ENCODE data around the gene NETO1.

The NETO1 gene, protein sequence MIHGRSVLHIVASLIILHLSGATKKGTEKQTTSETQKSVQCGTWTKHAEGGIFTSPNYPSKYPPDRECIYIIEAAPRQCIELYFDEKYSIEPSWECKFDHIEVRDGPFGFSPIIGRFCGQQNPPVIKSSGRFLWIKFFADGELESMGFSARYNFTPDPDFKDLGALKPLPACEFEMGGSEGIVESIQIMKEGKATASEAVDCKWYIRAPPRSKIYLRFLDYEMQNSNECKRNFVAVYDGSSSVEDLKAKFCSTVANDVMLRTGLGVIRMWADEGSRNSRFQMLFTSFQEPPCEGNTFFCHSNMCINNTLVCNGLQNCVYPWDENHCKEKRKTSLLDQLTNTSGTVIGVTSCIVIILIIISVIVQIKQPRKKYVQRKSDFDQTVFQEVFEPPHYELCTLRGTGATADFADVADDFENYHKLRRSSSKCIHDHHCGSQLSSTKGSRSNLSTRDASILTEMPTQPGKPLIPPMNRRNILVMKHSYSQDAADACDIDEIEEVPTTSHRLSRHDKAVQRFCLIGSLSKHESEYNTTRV

DNA sequence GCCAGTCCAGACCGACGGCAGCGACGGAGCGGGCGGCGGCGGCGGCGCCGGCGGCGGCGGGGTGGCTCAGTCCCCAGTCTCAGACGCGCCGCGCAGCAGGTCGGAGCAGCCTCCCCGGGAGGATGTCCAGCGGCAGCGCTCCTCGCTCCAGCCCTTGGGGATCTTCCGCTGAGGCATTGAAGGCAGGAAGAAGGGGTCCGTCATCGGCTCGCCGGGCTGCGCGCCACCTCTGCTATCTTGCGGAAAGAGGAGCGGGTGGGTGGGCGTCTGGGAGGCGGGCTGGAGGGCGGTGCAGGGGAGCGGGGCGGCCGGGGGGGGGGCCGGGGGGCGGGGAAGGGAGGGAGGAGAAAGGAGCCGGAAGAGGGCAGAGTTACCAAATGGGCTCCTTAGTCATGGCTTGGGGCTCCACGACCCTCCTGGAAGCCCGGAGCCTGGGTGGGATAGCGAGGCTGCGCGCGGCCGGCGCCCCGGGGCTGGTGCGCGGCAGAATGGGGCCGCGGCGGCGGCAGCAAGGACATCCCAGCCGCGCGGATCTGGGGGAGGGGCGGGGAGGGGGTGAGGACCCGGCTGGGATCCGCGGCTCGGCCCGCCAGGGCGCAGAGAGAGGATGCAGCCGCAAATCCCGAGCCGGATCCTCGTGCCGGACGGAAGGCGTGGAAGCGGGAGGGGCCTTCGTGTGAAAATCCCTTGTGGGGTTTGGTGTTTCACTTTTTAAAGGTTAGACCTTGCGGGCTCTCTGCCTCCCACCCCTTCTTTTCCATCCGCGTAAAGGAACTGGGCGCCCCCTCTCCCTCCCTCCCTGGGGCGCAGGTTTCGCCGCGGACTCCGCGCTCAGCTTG lies at the start of gene NETO1:
NETO1 (minus strand) TSS at position 242 of the 839 bp plus-strand sequence. CDS start 696 bp downstream, outside the sequence.
- DNase-seq (ENCODE audit: low read depth in 2 of 2) = no peak

DNA sequence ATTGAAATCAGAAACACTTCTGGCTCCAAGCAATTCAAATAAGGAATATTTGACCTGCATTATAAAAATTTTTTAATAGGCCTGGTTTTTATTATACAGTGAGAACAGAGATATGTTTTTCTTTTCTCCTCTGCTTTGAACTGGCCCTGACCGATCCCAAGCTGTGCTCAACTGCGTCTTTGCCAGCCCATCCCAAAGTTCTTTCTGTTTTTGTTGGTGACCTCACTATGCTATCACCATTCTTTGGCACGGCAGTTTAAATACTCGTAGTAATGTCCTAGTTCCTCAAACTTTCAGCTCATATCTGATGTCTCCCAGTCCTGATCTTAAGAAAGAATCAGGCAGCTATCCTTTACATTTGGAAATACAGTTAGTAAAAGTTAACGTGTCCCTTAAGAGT lies 42.3 kb upstream of the NETO1 start:
- DNase-seq (ENCODE audit: low read depth in 2 of 2) = no peak

DNA sequence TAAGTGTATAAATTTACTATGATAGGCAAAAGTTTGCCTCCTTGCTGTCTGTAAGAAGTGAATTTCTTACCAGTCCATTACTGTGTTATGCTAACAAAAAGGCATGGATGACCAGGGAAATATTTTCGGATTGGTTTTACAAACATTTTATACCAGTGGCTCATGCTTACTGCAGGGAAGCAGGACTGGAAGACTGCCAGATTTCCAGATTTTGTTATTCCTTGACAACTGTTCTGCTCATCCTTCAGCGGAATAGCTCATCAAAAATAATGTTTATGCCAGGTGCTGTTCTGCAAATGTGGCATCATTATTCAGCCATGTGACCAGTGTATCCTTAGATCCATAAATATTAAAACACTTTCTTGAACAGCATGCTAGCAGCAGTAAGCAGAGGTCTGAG lies 40.4 kb upstream of the NETO1 start:
- DNase-seq (ENCODE audit: low read depth in 2 of 2) = no peak

DNA sequence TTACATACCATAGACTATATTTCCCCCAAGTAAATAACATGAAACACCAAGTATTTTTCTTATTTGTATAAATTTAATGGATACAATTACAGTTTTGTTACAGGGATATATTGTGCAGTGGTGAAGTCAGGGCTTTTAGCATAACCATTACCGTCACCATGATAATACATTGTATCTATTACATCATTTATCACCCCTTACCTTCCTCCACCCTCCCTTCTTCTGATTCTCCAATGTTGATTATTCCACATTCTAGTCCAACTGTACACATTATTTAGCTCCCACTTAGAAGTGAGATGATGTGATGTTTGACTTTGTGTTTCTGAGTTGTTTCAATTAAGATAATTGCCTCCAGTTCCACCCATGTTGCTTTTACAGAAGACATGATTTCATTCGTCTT lies 35.2 kb upstream of the NETO1 start:
- no peak for DNase-seq (ENCODE audit: low read depth in 2 of 2)

DNA sequence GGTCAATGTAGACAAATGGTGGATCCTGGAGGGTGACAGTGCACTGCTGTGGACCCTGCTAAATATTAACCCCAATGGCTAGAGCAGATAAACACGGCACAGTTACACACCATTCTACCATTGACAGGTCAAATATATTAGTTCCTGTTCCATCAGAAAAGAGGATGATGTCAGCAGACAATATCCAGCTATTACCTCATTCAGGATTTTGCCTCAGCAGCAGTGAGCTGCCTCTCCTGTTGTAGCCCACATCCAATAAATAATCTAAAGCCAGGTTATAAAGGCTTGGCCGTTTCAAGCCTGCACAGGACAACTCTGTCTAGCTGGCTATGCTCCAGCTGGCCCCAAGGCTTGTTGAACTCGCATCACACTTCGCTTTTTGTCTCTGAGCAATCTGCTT lies 31.6 kb upstream of the NETO1 start:
- DNase-seq (ENCODE audit: low read depth in 2 of 2) = no peak

DNA sequence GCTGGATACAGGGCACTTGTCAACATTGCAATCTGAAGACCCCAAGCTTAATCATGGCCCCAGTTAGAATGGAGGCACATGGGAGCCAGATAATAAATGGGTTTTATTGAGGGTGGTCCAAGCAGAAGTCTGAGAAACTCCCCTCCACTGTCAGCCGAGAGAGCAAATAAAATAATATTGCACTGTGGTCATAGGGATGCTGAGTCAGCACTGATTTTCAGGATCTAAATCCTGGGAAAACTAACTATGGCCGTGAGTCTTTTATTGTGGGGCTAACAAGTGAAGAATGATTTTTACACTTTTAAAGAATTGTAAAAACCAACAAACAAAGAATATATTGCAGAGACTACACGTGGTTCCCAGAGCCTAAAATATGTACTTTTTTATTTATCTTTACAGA lies 31.1 kb upstream of the NETO1 start:
- DNase-seq (ENCODE audit: low read depth in 2 of 2) = no peak

DNA sequence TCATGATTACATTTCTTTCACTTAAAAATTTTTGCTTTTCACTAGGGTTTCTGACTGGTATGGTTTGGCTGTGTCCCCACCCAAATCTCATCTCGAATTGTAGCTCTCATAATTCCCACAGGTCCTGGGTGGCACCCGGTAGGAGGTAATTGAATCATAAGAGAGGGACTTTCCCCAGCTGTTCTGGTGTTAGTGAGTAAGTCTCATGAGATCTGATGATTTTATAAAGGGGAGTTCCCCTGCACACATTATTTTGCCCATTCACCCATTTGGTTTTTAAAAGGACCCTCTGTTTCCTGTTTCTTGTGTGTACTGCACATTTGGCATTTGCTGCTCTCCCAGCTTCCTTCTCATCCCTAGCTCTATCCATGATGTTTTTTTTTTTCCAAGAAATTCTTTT lies 27.8 kb upstream of the NETO1 start:
- no peak for DNase-seq (ENCODE audit: low read depth in 2 of 2)

DNA sequence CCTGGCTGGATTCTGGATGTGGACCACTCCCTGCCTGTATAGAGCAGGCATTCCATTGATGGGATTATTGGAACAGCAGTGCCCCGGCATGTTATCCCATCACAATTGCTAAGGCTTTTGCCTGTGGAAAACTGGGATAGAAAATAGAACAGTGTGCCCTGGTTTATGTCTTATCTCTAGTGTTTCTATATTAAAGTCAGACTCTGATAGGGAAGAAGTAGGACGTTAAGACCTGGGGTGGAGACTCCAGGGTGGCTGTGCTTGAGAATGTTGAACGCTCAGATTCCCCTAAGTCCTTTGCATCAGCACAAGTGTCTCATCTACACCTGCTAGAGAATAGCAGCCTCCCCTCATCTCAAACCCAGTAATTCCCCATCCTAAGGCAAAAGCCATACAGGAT lies 10.8 kb upstream of the NETO1 start:
- no peak for DNase-seq (ENCODE audit: low read depth in 2 of 2)

DNA sequence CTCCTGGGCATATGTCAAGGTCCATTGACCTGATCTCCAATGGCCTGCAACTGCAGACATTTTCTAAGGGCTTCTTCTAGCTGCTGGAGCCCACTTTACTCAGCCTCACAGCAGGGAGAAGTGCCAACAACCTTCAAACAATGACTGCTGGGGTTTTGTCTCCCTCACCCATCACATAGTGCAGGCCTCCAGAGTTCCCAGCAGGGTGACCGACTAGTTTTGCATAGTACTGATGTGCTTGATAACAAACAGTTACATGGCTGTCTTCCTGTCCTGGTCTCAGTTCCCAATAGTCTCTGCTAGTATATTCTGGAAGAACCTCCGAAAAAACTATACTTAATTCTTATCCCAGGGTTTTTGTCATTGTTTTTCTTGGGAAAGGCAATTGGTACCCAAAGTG lies 10.4 kb upstream of the NETO1 start:
- DNase-seq (ENCODE audit: low read depth in 2 of 2) = no peak

DNA sequence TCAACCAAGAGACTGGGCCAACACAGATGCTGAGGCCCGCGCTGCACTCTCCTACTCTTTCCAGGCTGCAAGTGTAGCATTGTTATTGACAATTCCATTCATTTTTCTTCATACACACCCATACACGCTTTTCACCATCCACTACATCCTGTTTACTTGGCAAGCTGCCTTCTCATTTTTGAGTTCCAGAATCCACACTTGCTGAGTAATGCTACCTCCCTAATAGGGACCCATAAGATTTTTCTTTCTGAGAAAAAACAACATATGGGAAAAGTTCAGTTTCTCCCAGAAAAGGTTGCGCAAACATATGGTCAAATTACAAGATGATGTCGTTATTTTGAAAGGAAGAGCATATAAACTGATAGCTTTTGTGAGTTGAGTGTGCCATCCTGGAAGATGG lies 3.3 kb upstream of the NETO1 start:
- DNase-seq (ENCODE audit: low read depth in 2 of 2) = no peak

DNA sequence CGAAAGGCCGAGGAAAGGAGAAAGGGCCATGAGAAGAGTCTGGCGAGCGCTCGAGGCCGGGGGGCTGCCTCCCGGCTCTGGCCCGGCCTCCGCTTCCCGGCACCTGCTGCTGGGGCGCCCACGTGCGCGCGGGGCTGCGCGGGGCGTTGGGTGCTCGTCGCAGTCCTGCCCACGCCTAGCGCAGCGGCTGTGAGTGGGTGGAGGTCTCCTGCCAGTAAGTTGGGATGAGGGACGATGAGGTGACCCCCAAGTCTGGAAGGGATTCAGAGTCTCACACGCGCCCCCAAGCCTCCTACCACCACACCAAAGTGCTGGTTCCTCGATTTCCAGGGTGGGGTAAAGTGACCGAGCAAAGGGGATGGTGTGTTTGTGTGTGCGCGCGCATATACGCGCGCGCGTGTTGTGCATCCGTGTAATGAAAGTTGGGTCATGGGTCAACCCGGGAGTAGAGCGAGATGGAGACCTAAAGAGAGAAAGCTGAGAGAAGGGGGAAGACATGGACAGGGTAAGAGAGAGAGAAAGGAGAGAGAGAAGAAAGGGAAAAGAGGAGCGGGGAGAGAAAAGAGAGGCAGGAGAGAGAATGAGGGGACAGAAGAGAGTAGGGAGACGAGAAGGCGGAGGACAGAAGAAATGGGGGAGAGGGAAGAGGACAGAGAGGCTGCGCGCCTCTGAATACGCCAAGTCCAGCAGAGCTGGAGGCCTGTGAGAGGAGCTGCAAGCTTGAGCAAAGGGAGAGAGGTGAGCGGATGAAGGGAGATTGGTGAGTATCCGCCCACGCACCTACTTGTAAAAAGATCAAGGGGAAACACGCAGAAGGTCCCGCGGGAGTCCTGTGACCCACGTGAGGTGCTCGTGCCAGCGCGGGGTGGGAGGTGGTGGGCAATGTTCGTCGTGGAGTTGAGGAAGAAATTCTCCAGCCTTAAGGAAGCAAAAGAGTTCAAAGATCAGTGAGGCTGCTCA lies 1.7 kb upstream of the NETO1 start:
- DNase-seq (ENCODE audit: low read depth in 2 of 2) = no peak

DNA sequence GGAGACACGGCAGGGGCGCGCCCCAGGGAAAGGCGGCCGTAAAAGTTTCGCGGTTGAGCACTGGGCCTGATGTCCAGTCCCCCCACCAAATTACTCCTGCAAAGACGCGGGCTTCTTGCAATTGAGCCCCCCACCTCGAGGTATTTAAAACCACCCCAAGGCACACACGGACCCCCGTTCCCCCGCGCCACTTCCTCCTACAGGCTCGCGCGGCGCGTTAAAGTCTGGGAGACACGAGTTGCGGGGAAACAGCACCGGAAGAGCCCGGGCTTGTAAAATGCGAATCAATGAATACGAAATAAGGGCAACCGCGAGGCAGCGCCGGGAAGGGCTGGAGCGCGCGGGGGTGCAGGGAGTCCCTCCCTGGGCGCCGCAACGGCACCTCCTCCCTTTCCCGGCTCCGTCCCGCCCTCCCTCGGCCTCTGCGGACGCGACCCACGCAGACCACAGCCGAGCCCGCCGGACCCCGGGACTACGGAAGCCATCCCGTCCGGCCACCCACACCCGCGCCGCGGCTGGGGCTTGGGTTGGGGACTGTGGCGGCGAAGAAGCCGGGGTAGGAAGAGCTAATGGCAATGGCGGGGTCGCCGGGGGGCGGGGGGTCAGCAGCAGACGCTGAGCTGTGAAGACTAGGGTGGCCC lies 918 bp upstream of the NETO1 start:
- DNase-seq (ENCODE audit: low read depth in 2 of 2) = no peak

DNA sequence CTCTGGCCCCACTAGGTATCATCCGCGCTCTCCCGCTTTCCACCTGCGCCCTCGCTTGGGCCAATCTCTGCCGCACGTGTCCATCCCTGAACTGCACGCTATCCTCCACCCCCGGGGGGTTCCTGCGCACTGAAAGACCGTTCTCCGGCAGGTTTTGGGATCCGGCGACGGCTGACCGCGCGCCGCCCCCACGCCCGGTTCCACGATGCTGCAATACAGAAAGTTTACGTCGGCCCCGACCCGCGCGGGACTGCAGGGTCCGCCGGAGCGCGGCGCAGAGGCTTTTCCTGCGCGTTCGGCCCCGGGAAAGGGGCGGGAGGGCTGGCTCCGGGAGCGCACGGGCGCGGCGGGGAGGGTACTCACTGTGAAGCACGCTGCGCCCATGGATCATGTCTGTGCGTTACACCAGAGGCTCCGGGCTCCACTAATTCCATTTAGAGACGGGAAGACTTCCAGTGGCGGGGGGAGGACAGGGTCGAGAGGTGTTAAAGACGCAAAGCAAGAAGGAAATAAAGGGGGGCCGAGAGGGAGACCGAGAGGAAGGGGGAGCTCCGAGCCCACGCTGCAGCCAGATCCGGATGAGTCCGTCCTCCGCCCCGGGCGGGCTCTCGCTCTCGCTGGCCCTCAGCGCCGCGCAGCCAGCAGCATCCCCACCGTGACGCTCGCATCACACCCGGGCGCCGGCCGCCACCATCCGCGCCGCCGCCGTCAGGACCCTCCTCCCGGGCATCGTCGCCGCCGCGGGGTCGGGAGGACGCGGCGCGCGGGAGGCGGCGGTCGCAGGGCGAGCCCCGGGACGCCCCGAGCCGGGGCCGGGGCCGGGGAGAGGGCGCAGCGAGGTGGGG lies 664 bp downstream of the NETO1 start:
- no peak for DNase-seq (ENCODE audit: low read depth in 2 of 2)

DNA sequence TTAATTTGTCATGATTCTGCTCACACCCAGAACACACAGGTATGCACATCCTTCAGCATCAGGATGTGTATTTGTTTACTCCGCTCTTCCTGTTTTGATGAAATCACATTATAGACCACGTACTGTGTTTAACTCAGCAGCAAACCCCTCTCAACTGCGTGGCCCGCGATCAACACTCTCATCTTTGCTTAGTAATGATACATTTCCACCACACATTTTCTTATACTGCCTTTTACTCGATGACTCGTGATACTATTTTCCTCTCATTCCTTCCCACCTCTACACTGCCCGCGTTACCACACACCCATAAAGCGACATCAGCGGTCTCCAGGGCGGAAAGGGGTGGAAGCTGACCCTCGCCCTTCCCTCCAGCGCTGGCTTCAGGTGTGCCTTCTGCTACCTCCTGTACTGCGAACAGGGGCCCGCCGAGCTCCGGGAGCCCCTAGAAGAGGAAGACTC lies 1.3 kb downstream of the NETO1 start:
- DNase-seq (ENCODE audit: low read depth in 2 of 2) = no peak

DNA sequence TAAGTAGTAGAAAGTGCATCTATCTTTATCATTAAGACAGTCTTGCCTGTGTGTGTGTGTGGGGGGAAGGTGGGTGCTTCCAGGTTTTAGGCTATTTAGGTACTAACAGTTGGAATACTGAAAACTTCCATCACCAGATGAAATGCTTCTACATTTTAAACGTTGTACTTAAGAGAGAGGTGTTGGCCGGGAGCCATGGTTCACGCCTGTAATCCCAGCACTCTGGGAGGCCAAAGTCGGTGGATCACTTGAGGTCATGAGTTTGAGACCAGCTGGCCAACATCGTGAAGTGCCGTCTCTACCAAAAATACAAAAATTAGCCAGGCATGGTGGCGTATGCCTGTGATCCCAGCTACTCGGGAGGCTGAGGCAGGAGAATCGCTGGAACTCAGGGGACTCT lies 4.0 kb downstream of the NETO1 start:
- no peak for DNase-seq (ENCODE audit: low read depth in 2 of 2)

DNA sequence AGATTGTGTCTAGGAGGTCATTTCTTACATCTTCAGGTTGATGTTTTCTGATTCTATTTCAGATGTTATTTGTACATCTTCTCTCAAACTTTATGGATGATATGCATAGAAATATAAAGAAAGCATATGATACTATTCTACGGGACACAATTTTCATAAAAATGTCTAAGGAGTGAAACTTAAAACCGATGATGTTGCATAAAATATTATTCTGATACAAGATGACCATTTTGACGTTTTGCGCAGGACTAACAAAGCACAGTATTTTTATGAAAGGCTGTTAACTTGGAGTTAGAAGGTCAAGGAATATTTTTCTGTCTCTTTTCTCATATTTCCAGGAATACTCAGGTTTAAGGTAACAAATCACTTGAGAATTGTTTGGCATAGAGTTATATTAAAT lies 8.7 kb downstream of the NETO1 start:
- DNase-seq (ENCODE audit: low read depth in 2 of 2) = no peak

DNA sequence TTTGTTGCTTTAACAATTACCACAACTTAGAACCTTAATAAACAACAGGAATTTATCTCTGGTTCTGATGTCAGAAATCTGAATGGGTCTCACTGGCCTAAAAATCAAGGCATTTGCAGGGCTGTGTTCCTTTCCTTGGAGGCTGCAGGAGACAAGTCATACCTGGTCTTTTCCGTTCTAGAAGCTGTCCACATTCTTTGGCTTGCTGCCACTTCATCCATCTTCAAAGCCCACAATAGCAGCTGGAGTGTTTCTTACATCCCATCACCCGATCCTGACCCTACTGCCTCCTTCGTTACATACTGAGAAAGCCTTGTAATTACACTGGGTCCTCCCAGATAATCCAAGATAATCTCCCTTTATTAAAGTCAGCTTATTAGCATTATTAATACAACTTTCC lies 18.1 kb downstream of the NETO1 start:
- no peak for DNase-seq (ENCODE audit: low read depth in 2 of 2)

DNA sequence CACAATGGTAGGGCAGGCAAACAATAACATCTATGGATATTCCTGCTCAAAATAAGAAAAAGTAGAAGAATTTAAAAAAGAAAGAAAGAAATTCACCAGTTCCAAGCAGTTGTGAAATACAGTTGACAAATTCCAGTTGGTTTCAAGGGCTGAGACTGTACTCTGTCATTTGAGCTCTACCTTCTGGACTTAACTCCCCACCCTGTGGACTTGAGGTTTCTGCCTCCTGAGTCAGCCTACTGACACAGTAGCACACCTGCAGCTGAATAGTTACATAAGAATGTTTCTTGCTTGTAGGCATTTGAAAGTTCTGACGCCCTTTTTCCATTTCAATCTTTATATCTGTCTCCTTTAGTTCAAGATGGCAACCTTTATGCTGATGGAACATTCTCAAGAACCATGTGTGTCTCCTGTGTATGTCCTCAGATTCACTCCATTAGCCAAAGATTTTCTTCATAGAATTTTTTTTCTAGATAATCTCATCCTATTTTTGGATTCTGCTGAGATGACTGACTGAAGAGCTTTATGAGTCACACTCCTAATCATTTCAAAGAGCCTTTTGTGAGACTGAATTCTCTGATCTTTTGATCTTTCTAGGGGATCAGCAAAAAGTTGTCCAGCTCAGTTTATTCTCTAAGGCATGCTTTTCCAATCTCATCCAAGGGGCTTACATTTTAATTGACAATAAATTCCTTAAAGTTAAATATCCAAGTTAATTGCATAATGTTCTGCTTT lies 19.1 kb downstream of the NETO1 start:
- DNase-seq (ENCODE audit: low read depth in 2 of 2) = no peak

DNA sequence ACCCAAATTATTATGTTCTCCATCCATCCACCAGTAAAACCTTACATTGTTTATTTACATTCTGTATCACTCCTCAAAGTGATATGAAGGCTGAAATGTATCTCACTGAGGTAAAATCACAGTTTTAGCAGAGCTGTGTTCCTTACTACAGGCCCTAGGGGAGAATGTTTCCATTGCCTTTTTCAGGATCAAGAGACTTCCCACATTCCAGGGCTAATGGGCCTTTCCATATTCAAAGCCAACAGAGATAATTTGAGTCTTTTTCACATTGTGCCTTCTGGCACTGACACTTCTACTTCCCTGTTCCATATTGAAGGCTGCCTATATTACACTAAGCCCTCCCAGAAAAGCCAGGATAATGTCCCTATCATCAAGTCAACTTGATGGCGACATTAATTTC lies 20.0 kb downstream of the NETO1 start:
- no peak for DNase-seq (ENCODE audit: low read depth in 2 of 2)
